Esophagus squamous epithelium (tissue), 5 donors: ENCODE results near the gene TAF4B. TPM values are rescaled to one million over a fixed set of nuclear protein-coding genes. Genes with fewer than 3 reads are reported as not detected.

Source experiments
- DNase-seq: peaks from one replicate; lab custom pipeline; 2025; lab: John Stamatoyannopoulos, UW
- H3K27ac ChIP-seq, 4 donors: fragments of 200-600 bp; sonication (generic); one replicate each; pipeline ENCODE4 v1.5.1; 2016 to 2019; ENCODE audit warnings: mild to moderate bottlenecking in 1 of 4
- H3K27me3 ChIP-seq, 4 donors: fragments of 200-600 bp; sonication (generic); 1 replicate in 3 of 4; 2 replicates in 1 of 4; pipeline versions ENCODE4 v1.5.1 to v1.6.0; 2017 to 2021; ENCODE audit warnings: antibody characterized with exemption in 1 of 4
- H3K36me3 ChIP-seq, 3 donors: fragments of 200-600 bp; sonication (generic); one replicate each; pipeline ENCODE4 v1.5.1; 2016 to 2019
- H3K4me1 ChIP-seq, 3 donors: fragments of 200-600 bp; sonication (generic); one replicate each; pipeline ENCODE4 v1.5.1; 2017 to 2019
- H3K4me3 ChIP-seq, 4 donors: fragments of 200-600 bp; sonication (generic); 1 replicate in 3 of 4; 2 replicates in 1 of 4; pipeline ENCODE4 v1.5.1; 2016 to 2019; ENCODE audit warnings: mild to moderate bottlenecking in 2 of 4, moderate library complexity in 1 of 4
- H3K9me3 ChIP-seq, 3 donors: fragments of 200-600 bp; sonication (generic); one replicate each; pipeline ENCODE4 v1.5.1; 2016 to 2019
- POLR2A ChIP-seq, 4 donors: fragments of 450-650 bp; IDR thresholded peaks; one replicate each; pipeline ENCODE4 v1.6.1; 2017; ENCODE audit warnings: antibody characterized with exemption in 4 of 4, mild to moderate bottlenecking in 4 of 4, moderate library complexity in 3 of 4
- WGBS, 2 donors: methylation state at CpG; one replicate each; pipeline ENCODE4 v1.1.5; 2018; 5-methylcytosine and 5-hydroxymethylcytosine counted together
- intact Hi-C: fragments of 100-400 bp; cut with DNase I; formaldehyde crosslinking; loops from one replicate; pipeline ENCODE4 v1.15.0; 2022
- total RNA-seq, 4 donors: library from RNA; depleted of rRNA; stranded (reverse); fragments of >200 nt; gene quantifications; one replicate each; pipeline ENCODE4 v1.1.0, GENCODE V29; 2016
- TF ChIP-seq, protein P1 (sequence below), 6 experiments: fragments of 450-650 bp in 4 of 6; fragments of 200-600 bp in 2 of 6; sonication (generic) in 2 of 6; IDR thresholded peaks; one replicate each; pipeline ENCODE4 v1.5.1; 2016 to 2019; ENCODE audit warnings: antibody characterized with exemption in 6 of 6, mild to moderate bottlenecking in 4 of 6, moderate library complexity in 4 of 6
- donor health status: DM: yes; HTN: yes; CAD: no.

The TAF4B gene
- total RNA-seq, 4 donors from 2014 or later: 5.9 to 20.2 (median 7.0) TPM

- H3K4me3 ChIP-seq: no peak overlapping the region
- H3K4me1 ChIP-seq: peaks cover 0 to 23% (median 8%) of the 10 kb centered on the region in 3 donors
- no peaks in the 10 kb centered on the region for H3K9me3 ChIP-seq
- no peaks in the 10 kb centered on the region for H3K36me3 ChIP-seq
- no peak overlapping the region for H3K27ac ChIP-seq
- WGBS, 2 donors: 29% methylated on average over 1 of the region's 1 CpG
- DNase-seq: no peak
- no peaks in the 10 kb centered on the region for H3K27me3 ChIP-seq
- TF ChIP-seq POLR2A (IDR thresholded peaks at IDR 0.05): no peak
- TF ChIP-seq, protein P1, sequence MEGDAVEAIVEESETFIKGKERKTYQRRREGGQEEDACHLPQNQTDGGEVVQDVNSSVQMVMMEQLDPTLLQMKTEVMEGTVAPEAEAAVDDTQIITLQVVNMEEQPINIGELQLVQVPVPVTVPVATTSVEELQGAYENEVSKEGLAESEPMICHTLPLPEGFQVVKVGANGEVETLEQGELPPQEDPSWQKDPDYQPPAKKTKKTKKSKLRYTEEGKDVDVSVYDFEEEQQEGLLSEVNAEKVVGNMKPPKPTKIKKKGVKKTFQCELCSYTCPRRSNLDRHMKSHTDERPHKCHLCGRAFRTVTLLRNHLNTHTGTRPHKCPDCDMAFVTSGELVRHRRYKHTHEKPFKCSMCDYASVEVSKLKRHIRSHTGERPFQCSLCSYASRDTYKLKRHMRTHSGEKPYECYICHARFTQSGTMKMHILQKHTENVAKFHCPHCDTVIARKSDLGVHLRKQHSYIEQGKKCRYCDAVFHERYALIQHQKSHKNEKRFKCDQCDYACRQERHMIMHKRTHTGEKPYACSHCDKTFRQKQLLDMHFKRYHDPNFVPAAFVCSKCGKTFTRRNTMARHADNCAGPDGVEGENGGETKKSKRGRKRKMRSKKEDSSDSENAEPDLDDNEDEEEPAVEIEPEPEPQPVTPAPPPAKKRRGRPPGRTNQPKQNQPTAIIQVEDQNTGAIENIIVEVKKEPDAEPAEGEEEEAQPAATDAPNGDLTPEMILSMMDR (IDR thresholded peaks at IDR 0.05): no peak
- intact Hi-C loops: loop anchor here (10.0 kb wide), 1 partner anchor 251 kb away; no protein-coding TSS in a partner anchor
Measured at GRCh38 chr18:26403491-26403890, 177.2 kb downstream of the TAF4B start.

DNA sequence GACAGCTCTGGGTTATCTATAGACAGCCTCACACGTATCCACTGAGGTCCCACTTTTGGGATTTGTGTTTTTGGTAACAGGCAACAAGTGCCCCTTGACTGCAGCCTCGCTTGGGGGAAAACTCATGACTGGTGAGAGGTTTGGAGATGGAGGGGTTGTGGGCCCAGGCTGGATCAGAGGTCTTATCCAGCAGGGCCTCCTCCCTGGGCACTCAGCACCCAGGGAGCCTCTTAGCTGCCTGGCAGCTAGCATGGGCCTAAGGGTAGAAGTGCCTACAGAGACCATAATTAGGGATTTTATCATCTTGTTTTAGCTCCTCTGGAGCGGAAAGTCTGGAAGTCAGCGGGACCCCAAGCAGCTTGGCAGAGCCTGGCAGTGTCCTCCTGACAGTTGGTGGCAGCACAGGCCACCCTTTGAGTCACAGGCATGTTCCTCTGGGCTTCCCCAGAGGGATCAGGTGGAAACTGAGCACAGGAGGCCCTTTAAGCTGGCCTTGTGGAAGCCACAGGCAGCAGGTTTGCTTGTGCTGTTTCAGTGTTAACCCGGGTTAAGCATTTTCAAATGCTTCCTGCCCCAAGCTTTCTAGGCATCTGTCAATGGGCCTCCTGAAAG lies 179.1 kb downstream of the TAF4B start:
- TF ChIP-seq, protein P1 (IDR thresholded peaks at IDR 0.05): peak in 4 of 6 experiments; percentile 15 to 51 (median 22)
- TF ChIP-seq POLR2A (IDR thresholded peaks at IDR 0.05): no peak
- no peaks in the 10 kb centered on the region for H3K36me3 ChIP-seq
- no peak for DNase-seq
- no peaks in the 10 kb centered on the region for H3K27me3 ChIP-seq
- peaks cover 0 to 33% (median 8%) of the 10 kb centered on the region in 3 donors for H3K4me1 ChIP-seq
- H3K27ac ChIP-seq: no peak overlapping the region
- no peak overlapping the region for H3K4me3 ChIP-seq
- no peaks in the 10 kb centered on the region for H3K9me3 ChIP-seq
- intact Hi-C loops: loop anchor here (10.0 kb wide), 1 partner anchor 250 kb away; no protein-coding TSS in a partner anchor
- 55 to 100% methylated on average over 1 to 4 of the region's 5 CpGs for WGBS, 2 donors

- H3K27ac ChIP-seq: no peak overlapping the region
- WGBS, 2 donors: 63 to 91% methylated on average over 3 to 4 of the region's 12 CpGs
- intact Hi-C loops: loop anchor here (10.0 kb wide), 1 partner anchor 248 kb away; no protein-coding TSS in a partner anchor
- H3K4me3 ChIP-seq: no peak overlapping the region
- no peaks in the 10 kb centered on the region for H3K9me3 ChIP-seq
- no peaks in the 10 kb centered on the region for H3K27me3 ChIP-seq
- DNase-seq: no peak
- H3K4me1 ChIP-seq: peaks cover 0 to 33% (median 8%) of the 10 kb centered on the region in 3 donors
- H3K36me3 ChIP-seq: no peaks in the 10 kb centered on the region
- TF ChIP-seq, protein P1 (IDR thresholded peaks at IDR 0.05): no peak
- TF ChIP-seq POLR2A (IDR thresholded peaks at IDR 0.05): no peak
Measured at GRCh38 chr18:26406324-26406723, 180.1 kb downstream of the TAF4B start.

DNA sequence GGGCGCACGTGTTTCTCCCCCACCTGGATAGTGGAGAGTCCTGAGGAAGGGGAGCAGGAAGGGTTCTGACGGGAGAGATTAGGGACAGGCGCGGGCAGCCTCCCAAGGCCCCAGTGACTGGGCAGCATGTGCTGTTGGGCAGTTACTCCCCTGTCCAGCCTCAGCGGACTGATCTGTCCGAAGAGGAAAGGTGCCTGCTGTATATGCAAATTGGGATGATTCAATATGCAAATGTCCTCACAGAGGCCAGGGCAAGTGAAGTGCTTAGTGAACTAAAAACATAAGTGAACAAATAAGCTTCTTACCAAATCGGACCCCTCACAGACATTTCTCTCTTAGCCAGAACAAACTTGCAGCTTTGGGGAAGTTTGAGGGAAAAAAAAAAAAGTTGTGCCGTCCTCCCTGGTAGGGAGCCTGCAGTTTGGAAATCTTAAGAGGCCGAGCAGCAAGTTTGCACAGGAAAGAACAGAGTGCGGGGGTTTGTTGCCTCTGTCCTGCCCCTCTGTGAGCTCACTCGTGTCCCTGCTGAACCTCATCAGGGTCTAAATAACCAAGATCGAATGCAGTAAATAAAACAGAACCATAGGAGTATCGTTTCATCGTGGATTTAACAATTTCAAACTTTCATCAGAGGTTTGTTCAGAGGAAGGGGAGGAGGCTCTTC lies 180.7 kb downstream of the TAF4B start:
- Histone ChIP-seq H3K4me3 (no peak overlapping the region), H3K27me3 (no peaks in the 10 kb centered on the region), H3K9me3 (no peaks in the 10 kb centered on the region), H3K4me1 (peaks cover 0 to 33% (median 8%) of the 10 kb centered on the region in 3 donors), H3K36me3 (no peaks in the 10 kb centered on the region), H3K27ac (peak overlapping the region in 2 of 4 donors; percentile 63 to 73)
- 50 to 58% methylated on average over 13 to 15 of the region's 15 CpGs for WGBS, 2 donors
- TF ChIP-seq, protein P1 (IDR thresholded peaks at IDR 0.05): no peak
- no peak for TF ChIP-seq POLR2A (IDR thresholded peaks at IDR 0.05)
- no peak for DNase-seq
- intact Hi-C loops: loop anchor here (10.0 kb wide), 1 partner anchor 248 kb away; no protein-coding TSS in a partner anchor
